D721Med (cell line): ENCODE data around the gene SBNO2.

Source experiments
- DNase-seq: peaks from one replicate; pipeline ENCODE4 v3.0.0; 2011; ENCODE audit warnings: low spot score; ENCODE audit not compliant: insufficient read length
- FAIRE-seq: peaks from 2 replicates; lab custom pipeline; 2011; peaks lifted over from hg19 to GRCh38; lab: Jason Lieb, UNC
- CTCF ChIP-seq: IDR thresholded peaks from 2 replicates; pipeline ENCODE4 v1.5.1; 2012; ENCODE audit warnings: mild to moderate bottlenecking, control low read depth; ENCODE audit not compliant: insufficient read depth; ENCODE audit errors: missing control alignments

SBNO2 gene

DNA sequence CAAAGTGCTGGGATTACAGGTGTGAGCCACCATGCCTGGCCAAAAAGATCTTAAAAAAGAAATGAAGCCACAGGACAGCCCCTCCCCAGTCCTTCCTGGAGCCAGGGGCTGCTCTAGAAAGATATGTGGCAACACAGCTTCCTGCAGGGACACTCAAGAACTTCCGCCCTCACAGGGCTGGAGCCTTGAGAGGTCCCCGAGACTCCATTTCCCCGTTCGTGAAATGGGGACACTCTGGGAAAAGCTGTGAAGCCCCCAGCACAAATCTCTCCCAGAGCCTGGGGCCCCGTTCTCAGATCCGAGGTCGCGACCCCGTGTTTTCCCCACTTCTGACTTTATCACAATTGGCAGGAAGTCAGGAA lies 72.8 kb downstream of the SBNO2 start:
- TF ChIP-seq CTCF: no peak
- FAIRE-seq (no peak), DNase-seq (no peak)

- FAIRE-seq: no peak
- no peak for TF ChIP-seq CTCF
- DNase-seq: no peak
These were observed 75.7 kb downstream of the SBNO2 start for GRCh38 chr19:1098177-1099051.

- no peak for FAIRE-seq
- no peak for DNase-seq
- TF ChIP-seq CTCF: no peak
These were observed 76.3 kb downstream of the SBNO2 start for GRCh38 chr19:1097810-1098176.

DNA sequence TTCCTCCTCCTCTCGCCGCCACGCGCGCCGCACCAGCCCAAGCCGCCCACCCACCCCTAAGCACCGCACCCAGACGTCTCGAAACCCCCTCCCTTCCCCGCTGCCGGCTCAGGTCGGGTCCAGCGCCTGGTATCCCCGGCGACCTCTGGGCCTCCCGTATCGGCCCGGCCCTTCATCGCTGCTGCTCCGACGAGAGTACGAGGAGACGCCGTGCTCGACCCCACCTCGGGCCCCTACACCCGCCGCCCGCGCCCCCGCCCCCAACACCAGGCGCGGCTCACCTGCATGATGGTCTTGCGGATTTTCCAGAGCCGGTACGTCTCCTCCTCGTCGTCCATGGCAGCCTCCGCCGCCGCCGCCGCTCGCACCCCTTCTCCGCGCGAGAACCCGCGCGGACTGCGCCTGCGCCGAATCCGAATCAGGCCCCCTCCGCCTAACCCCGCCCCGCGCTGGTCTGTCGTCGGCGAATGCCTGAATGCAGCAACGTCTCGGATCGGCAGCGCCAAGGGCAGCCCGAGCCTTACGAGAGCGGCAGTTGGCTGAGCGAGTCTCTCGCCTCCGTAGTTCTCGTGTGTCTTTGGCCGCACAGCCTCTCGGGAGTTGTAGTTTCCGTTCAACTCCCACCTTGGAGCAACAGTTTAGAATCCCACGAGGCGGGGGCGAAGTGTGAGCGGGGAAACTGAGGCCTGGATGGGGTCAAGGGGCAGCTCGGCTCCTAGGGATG lies 78.9 kb downstream of the SBNO2 start, which contains the start of gene POLR2E:
Gene POLR2E, minus strand, starts transcription at position 398 of the 724 bp plus-strand sequence. Its CDS starts 60 bp downstream, at position 338.
- DNase-seq: peak; percentile 97
- no peak for FAIRE-seq
- no peak for TF ChIP-seq CTCF

DNA sequence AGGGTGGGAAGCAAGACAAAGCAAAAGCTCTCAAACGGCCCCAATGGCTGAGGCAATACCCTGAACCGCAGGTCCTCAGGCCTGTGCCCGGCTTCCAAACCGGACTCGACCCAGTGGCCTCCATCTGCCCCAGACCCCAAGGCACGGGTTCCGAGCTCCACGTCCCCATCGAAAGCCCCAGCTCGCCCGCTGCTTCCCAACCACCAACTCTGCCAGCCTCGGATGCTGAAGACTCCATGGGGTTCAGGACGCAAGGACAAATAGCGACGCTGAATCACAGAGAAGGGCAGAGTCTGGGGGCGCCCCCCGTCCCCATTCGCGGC lies 79.5 kb downstream of the SBNO2 start:
- no peak for TF ChIP-seq CTCF
- no peak for DNase-seq
- no peak for FAIRE-seq

DNA sequence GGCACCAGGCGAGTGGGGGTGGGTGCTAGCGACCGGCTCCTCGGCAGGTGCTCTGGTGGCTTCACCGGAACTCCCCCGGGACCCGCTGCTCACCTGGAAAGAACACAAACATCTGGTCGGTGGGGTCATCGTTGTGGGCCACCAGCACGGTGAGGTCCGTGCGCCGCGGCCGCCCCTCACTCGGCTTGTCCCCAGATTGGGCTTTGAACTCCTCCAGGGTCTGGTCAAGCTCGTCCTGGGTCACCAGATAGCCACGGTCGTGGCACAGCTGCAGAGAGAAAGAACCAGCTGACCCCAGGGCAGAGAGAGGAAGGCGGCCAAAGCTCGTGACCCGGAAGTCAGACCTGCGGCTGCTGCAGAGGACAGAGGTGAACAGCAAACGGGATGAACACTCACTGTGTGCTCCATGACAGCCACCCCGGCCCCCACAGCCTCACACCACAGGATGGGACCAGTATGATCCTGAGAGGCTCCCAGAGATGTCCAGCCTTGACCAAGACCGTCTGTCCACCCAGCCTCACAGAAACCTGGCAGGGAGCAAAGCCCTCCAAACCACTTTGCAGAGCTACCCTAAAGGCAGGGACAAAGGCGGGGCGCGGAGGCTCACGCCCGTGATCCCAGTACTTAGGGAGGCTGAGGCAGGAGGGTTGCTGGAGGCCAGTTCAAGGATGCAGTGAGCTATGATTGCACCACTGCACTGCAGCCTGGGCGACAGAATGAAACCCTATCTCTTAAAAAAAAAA lies 80.1 kb downstream of the SBNO2 start:
- DNase-seq: no peak

More for the DNA sequence above, 80.1 kb downstream of the SBNO2 start:
- FAIRE-seq: no peak
- TF ChIP-seq CTCF: no peak
